ENCODE measurements around the gene TBXAS1. TPM values are rescaled to one million over a fixed set of nuclear protein-coding genes. Genes with fewer than 3 reads are reported as not detected.

TBXAS1 gene
- total RNA-seq, 2 experiments from 2014 or later = 1.5 to 1.8 TPM

DNA sequence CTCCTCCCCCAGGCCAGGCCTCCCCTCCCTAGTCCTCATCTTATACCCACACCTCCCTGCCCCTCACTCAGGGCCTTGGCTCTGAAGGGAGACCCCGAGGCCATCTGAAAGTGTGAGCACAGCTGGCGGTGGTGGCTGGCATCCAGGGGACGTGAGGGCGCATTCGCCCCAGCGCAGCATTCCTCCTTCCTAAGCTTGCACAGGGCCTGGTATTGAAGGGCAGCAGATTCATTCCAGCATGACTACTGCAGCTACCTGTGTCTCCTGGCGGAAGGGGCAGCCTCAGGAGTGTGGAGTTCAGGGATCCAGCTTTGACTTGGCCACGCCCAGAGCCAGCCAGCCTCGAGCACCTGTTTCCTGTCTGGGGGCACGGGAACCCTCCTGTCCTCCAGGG lies 161.1 kb downstream of the TBXAS1 start:
- POLR2A ChIA-PET = no interaction called here
- CTCF ChIA-PET = interaction anchor here (1.0 kb wide), 1 partner anchor 8 kb away, joined by 3 read pairs; no protein-coding TSS in a partner anchor

GRCh38 chr7:139990571-139991268 lies 161.7 kb downstream of the TBXAS1 start:
- ChIA-PET CTCF (no interaction called here), POLR2A (no interaction called here)

DNA sequence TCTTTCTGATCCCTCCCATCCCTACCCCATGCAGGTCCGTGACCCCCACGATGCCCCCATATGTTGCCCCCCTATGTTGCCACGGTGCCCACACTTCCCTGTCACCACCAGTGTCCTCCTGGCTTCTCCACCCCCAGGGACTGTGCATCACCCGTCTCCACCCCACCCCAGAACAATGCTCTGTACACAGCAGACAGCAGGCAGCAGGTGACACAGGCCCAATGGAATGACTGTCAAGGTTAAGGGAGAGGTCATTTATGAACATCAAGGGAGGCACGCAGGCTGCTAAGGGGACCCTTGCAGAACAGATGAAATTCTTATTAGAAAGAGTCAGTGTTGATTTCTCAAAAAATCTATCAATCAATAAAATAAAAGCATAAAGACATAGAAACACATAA lies 162.2 kb downstream of the TBXAS1 start:
- ChIA-PET POLR2A (no interaction called here), CTCF (no interaction called here)

DNA sequence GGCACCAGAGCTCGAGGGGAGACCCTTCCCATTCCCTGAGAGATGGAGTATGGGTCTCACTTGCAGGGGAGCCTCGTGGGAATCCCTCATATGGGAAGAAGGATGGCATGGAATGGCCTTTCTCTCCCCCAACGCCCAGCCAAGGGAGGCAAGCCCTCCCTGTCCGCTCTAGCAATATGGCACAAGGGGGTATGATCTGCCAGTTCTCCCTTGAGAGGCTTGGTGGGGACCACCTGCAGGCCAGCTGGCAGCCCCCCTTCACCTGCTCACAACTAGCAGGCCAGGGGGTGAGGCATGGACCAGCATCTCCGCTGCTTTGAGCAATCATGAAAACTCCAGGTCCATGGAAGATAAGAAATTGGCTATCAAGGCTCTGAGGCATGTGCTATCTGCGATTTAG lies 162.8 kb downstream of the TBXAS1 start:
- ChIA-PET CTCF (interaction anchor here (0.9 kb wide), 2 partner anchors 9 to 14 kb away, joined by 3 read pairs; no protein-coding TSS in a partner anchor), POLR2A (no interaction called here)

GRCh38 chr7:139992353-139993044 lies 163.4 kb downstream of the TBXAS1 start:
- CTCF ChIA-PET = interaction anchor here (0.9 kb wide), 2 partner anchors 8 to 14 kb away, joined by 3 read pairs; no protein-coding TSS in a partner anchor
- POLR2A ChIA-PET = no interaction called here

- ChIA-PET CTCF (no interaction called here), POLR2A (no interaction called here)
Measured at GRCh38 chr7:139993169-139993568, 164.1 kb downstream of the TBXAS1 start.

DNA sequence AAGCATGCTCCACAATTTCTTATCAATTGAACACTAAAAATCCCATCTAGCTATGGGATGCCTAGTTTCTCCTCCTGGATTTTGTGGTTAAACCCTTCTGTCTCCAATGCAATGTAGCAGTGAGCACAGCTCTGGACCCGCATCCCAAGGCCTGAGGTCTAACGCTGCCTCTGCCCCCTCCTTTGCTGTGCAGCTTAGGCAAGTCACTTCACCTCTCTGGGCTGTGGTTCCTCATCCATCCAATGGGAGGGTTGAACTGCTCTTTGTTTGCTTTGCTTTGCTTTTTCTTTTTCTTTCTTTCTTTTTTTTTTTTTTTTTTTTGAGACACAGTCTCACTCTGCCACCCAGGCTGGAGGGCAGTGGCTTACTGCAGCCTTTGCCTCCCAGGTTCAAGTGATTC lies 164.5 kb downstream of the TBXAS1 start:
- CTCF ChIA-PET = no interaction called here
- POLR2A ChIA-PET = no interaction called here

DNA sequence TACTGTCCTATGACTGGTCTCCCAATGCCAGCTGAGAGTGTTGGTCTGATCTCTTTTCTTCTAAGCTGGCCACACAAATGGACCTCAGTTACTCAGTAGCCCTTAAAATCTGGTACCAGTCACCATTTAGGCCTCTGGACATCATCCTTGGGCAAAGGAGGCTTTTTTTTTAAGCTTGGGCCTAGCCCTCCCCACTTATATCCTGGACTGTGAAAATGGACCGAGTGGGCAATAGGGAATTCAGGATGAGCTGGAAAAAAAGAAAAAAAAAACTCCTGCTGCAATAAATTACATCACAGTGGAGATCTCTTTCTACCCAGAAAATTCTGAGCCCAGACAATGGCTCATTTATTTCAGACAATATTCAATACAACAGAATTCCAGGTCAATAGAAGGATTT lies 165.3 kb downstream of the TBXAS1 start:
- CTCF ChIA-PET = no interaction called here
- POLR2A ChIA-PET = no interaction called here

GRCh38 chr7:139995017-139995915 lies 166.2 kb downstream of the TBXAS1 start:
- CTCF ChIA-PET = no interaction called here
- POLR2A ChIA-PET = no interaction called here

- POLR2A ChIA-PET = no interaction called here
- CTCF ChIA-PET = interaction anchor here (0.7 to 1.2 kb wide), 2 partner anchors 9 to 396 kb away, joined by 3 read pairs; no protein-coding TSS in a partner anchor
Measured at GRCh38 chr7:139998572-139998971, 169.5 kb downstream of the TBXAS1 start.

DNA sequence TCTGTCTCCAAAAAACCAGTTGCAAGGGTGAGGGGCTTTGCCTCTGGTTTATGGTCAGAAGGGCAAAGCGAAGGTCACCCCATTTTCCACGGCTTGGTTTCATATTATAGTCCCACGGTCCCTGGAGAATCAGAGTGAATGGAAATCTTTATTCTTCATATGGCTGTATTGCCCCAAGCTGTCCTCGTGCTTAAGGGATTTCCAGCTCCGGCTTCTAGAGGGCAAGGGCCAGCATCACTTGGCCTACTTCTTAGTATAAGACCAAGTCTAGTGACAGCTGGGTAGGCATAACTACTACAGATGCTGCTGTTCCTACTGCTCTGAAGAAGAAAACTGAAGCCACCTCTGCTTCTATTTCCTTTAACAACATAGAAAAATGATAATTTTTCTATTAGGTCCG lies 170.5 kb downstream of the TBXAS1 start:
- CTCF ChIA-PET = interaction anchor here (0.7 kb wide), 1 partner anchor 397 kb away, joined by 3 read pairs; no protein-coding TSS in a partner anchor
- POLR2A ChIA-PET = no interaction called here

GRCh38 chr7:140000666-140001268 lies 171.7 kb downstream of the TBXAS1 start:
- ChIA-PET POLR2A (no interaction called here), CTCF (interaction anchor here (1.4 to 1.5 kb wide), 2 partner anchors 9 to 355 kb away, joined by 3 to 7 read pairs; no protein-coding TSS in a partner anchor)

DNA sequence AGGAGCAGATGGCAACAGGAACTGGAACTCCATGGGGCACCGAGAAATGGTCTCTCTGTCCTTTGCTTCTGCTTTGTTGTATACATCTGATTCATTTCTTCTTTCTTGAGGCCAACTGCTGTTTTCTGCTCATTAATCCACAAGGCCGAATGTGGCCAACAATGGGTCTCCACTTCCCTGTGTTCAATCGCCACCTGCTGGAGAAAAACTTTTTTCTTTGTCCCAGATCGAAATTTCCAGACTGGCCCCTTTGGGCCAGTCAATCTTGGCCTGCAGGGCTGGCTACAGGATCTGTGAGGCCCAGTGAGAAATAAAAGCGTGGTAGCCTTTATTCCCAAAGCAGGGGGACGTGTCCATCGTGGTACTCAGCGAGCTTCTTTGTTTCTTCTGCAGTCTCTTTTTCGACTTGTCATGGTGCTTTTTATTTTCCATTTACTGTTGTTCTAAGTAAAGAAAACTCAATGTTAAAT lies 174.9 kb downstream of the TBXAS1 start:
- POLR2A ChIA-PET = no interaction called here
- CTCF ChIA-PET = interaction anchor here (0.9 to 5.2 kb wide), 3 partner anchors 10 to 503 kb away, joined by 3 to 27 read pairs (median 11); no protein-coding TSS in a partner anchor

DNA sequence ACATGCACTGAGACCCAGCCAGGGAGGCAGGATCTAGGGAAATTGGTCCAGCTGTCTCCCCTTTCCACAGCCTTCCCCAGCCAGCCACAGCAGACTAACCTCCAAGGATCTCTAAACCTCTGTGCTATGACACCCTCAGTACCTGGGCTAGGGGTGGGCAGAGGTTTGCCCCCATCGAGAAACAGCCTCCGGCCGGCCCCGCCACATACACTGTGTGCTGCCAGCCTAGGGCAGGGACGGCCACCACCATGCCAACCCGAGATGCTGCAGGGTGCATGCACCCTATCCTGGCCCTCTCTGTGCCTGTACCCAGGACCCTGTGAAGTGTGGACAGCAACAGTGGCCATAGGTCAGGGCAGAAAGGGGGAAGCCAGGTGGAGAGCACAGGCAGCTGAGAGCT lies 175.6 kb downstream of the TBXAS1 start:
- ChIA-PET CTCF (interaction anchor here (0.9 to 5.2 kb wide), 3 partner anchors 9 to 402 kb away, joined by 3 to 27 read pairs (median 10); no protein-coding TSS in a partner anchor), POLR2A (no interaction called here)

- ChIA-PET POLR2A (no interaction called here), CTCF (interaction anchor here (1.1 to 5.2 kb wide), 3 partner anchors 13 to 403 kb away, joined by 3 to 27 read pairs (median 10); no protein-coding TSS in a partner anchor)
Measured at GRCh38 chr7:140005341-140005740, 176.3 kb downstream of the TBXAS1 start.

DNA sequence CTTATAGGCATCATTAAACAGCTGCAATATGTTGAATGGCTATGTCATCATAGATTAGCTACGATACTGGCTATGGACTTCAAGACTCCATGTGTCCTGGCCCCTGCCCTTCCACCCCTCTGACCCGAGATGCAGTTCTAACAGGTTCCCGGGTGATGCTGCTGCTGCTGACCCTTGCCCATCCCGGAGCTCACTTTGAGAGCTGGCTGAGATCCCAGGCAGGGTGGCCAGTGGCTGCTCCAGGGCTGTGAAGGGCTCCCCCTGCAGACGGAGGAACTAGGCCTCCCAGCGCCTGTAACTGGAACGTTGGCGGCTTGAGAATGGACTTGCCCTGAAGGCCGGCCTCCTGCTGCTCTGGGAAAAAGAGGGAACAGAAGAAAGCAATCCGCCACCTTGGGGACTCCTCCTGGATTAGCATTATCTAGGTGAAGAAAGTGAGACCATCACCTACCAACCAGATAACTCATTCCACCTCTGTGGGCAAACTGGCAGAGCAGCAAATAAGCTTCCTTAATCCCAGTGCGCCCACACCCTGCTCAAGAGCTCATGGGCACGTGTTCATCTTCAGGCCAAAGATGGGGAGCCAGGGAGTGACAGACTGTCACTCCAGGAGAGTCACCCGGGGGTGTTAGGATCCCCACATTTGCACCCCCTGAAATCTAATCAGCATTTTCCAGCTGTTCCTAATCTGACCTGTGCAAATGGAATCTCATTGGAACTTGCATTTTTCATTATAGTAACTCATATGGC lies 176.9 kb downstream of the TBXAS1 start:
- CTCF ChIA-PET = interaction anchor here (0.6 to 5.2 kb wide), 4 partner anchors 14 to 577 kb away, joined by 3 to 27 read pairs (median 6); no protein-coding TSS in a partner anchor

DNA sequence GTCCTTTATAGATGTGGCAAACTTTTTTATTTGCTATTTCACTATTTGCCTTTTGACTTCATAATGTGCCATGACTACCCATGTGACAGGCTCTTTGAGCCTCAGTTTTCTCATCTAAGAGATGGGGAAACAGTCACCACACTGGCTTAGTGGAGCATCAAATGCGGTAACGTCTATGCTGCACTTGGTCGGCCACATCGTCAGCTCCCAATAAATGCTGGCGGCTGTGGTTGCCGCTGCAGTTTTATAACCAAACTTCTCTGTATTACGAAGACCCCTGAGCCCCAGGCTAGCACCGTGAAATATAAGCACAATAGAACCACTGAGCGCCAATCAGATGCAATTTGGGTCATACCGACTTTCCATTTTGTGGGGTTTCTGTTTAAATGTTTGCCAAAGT lies 177.5 kb downstream of the TBXAS1 start:
- ChIA-PET CTCF (interaction anchor here (1.1 to 5.2 kb wide), 3 partner anchors 14 to 404 kb away, joined by 3 to 27 read pairs (median 10); no protein-coding TSS in a partner anchor), POLR2A (interaction anchor here (0.6 kb wide), 1 partner anchor 52 kb away, joined by 3 read pairs; no protein-coding TSS in a partner anchor)

More for the DNA sequence above, 176.9 kb downstream of the TBXAS1 start:
- POLR2A ChIA-PET = interaction anchor here (0.6 kb wide), 1 partner anchor 53 kb away, joined by 3 read pairs; no protein-coding TSS in a partner anchor

DNA sequence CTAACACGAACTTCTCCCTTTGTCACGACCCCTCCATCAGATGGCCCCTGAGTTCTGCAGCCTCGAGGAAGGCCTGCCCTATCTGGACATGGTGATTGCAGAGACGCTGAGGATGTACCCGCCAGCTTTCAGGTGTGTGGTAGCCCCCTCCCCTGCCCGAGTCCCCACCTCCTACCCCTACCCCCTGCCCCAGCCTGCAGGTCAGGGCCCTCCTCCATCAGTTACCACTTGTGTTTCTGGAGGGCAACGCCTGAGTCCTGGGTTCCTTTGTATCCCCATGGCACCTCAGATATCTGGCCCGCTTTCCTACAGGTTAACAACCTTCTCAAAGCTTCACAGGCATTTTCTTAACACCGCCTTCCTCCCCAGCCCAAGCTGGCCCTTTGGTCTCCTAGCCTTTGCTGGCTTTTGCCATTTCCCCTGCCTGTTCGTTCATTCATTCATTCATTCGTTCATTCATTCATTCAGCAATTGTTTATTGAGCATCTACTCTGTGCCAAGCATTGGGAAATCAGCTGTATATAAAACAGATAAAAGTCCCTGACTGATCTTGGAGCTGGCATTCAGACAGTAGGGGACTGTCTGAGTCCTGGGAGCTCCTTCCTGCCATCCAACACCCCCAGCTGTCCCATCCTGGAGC lies 178.1 kb downstream of the TBXAS1 start:
- POLR2A ChIA-PET = interaction anchor here (0.6 to 0.7 kb wide), 2 partner anchors 51 to 675 kb away, joined by 3 to 5 read pairs; no protein-coding TSS in a partner anchor
- CTCF ChIA-PET = interaction anchor here (2.4 kb wide), 1 partner anchor 405 kb away, joined by 10 read pairs; no protein-coding TSS in a partner anchor
